Osteoblast (primary cell): ENCODE data around the gene HIVEP2. TPM values are rescaled to one million over a fixed set of nuclear protein-coding genes. Genes with fewer than 3 reads are reported as not detected.

Experiments
- DNase-seq: peaks from one replicate; pipeline ENCODE4 v3.0.0; 2011; ENCODE audit warnings: low spot score, mixed read lengths; ENCODE audit not compliant: insufficient read length; ENCODE audit errors: missing footprints
- H2AFZ ChIP-seq: 2 replicates; pipeline ENCODE4 v1.6.0; 2011; ENCODE audit warnings: mild to moderate bottlenecking, low read length
- H3K27ac ChIP-seq: 2 replicates; pipeline ENCODE4 v1.5.1; 2011; ENCODE audit warnings: mild to moderate bottlenecking, low read depth, low read length, moderate library complexity
- H3K27me3 ChIP-seq: 2 replicates; pipeline ENCODE4 v1.6.0; 2012; ENCODE audit warnings: mild to moderate bottlenecking, control low read depth, inconsistent platforms, low read length, moderate library complexity; ENCODE audit not compliant: insufficient read depth
- H3K36me3 ChIP-seq: 2 replicates; pipeline ENCODE4 v1.5.1; 2011; ENCODE audit warnings: mild to moderate bottlenecking, low read length, control low read depth, moderate library complexity; ENCODE audit not compliant: insufficient read depth
- H3K4me1 ChIP-seq: 2 replicates; pipeline ENCODE4 v1.5.1; 2011; ENCODE audit warnings: mild to moderate bottlenecking, low read length, control low read depth, moderate library complexity; ENCODE audit not compliant: insufficient read depth
- H3K4me2 ChIP-seq: 2 replicates; pipeline ENCODE4 v1.6.0; 2011; ENCODE audit warnings: mild to moderate bottlenecking, low read length; ENCODE audit not compliant: insufficient read depth
- H3K4me3 ChIP-seq: fragments of 200-600 bp; sonication (generic); 3 replicates; pipeline ENCODE4 v1.5.1; 2012; ENCODE audit warnings: mild to moderate bottlenecking, low read length, inconsistent platforms; ENCODE audit not compliant: insufficient read depth
- H3K79me2 ChIP-seq: 2 replicates; pipeline ENCODE4 v1.6.0; 2012; ENCODE audit warnings: mild to moderate bottlenecking, low read length, control low read depth, inconsistent platforms; ENCODE audit not compliant: insufficient read depth
- H3K9me3 ChIP-seq: 2 replicates; pipeline ENCODE4 v1.5.1; 2011; ENCODE audit warnings: low read depth, low read length, control low read depth
- H4K20me1 ChIP-seq: 2 replicates; pipeline ENCODE4 v1.6.0; 2012; ENCODE audit warnings: mild to moderate bottlenecking, low read length, control low read depth; ENCODE audit not compliant: insufficient read depth
- total RNA-seq: library from RNA; depleted of rRNA; stranded (reverse); fragments of >200 nt; gene quantifications from 2 replicates; pipeline ENCODE4 v1.2.3, GENCODE V29; 2012
- TF ChIP-seq, protein P1 (sequence below): IDR thresholded peaks from 2 replicates; pipeline ENCODE4 v1.5.1; 2011; ENCODE audit warnings: mild to moderate bottlenecking, low read depth, low read length, moderate library complexity; ENCODE audit errors: extremely low read depth

Gene HIVEP2
- total RNA-seq, 1 donor = 30.4 TPM

DNA sequence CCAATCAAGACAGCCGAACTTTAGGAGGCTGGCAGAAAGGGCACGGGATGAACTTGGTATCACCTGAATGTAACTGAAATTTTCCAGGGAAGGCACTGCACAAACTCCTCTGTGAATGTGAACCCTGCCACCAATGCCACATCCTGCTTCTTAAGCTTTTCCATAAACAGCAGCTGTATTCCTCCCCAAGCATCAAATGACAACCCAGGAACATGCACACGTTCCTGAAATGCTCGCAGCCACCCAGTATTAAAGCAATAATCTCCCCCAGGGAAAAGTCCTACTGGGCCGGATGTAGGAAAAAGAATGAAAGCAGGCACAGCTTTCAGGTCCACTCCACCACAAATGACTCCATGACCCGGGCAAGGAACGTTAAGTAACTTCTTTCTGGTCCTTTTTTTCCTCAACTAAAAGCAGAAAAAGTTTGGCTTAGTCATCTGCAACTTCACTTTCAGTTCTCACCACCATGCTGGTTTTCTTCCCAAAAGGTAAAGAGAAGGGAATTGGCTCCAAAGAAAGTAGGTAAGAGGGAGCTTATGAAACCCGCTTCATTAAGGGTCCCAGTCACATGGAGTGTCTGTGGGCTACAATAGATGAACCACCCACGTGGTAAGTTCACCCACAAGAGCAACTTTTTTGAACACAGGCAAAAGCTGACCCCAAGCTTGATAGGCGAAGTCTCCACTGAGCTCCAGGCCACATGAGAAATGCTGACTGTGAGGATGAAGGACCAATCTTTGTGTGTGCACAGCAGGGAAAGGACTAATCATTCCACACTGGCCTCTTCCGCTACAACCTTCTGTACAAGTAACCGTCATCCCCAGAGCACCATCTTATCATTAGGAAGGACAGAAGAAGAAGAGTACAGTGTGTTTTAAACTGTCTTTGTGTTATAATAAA, 90.1 kb downstream of the HIVEP2 start:
- Histone ChIP-seq H3K4me1 (peaks cover 37% of the 10 kb centered on the region), H3K36me3 (no peaks in the 10 kb centered on the region), H4K20me1 (no peaks in the 10 kb centered on the region), H3K27me3 (no peaks in the 10 kb centered on the region), H2AFZ (no peak overlapping the region), H3K79me2 (peaks cover 72% of the 10 kb centered on the region), H3K4me2 (peak overlapping the region; percentile 43), H3K9me3 (no peaks in the 10 kb centered on the region), H3K27ac (peak overlapping the region; percentile 43), H3K4me3 (no peak overlapping the region)
- TF ChIP-seq, protein P1, sequence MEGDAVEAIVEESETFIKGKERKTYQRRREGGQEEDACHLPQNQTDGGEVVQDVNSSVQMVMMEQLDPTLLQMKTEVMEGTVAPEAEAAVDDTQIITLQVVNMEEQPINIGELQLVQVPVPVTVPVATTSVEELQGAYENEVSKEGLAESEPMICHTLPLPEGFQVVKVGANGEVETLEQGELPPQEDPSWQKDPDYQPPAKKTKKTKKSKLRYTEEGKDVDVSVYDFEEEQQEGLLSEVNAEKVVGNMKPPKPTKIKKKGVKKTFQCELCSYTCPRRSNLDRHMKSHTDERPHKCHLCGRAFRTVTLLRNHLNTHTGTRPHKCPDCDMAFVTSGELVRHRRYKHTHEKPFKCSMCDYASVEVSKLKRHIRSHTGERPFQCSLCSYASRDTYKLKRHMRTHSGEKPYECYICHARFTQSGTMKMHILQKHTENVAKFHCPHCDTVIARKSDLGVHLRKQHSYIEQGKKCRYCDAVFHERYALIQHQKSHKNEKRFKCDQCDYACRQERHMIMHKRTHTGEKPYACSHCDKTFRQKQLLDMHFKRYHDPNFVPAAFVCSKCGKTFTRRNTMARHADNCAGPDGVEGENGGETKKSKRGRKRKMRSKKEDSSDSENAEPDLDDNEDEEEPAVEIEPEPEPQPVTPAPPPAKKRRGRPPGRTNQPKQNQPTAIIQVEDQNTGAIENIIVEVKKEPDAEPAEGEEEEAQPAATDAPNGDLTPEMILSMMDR = no peak
- DNase-seq = no peak

DNA sequence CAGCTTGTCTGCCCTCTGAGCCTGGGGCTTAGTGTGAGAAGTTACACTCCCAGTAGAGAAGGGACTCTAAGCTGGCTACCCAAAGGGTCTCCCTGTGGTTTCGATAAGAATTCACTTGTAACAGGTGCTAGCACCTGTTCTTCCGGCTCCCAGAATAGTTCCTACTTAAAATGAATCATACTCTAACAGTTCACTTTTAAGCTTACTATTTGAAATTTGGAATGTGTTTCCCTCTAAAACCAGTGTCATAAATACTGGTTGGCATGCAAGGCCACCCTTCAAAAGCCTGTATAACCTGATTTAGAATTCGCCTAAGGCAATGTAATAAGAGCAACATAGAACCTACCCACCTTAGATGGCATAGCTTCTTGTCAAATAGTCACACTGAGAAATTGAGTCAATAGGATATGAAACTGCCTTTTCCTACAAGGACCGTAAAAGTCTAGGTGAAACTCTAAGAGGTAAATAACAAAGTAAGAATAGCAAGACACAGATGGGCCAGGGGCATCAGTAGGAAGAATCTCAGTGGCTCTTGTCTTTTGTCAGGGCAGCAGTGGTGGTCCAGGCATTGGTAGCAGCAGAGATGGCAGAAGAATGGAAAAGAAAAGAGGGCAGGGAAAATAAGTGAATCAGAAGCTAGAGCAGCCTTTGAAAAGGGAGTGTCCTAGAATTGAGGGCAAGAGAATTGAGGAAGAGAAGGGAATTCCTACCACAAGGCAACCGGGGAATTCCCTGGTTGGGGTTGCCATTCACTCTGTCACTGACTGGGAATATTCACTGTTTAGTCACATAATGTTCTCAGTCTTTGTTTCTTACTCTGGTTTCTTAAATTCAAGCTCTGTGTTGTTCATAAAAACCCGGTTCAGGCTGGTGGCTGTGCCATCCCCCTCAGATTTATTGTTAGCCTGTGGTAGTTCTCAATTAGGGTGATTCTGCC, 91.5 kb downstream of the HIVEP2 start:
- Histone ChIP-seq H3K4me1 (peaks cover 40% of the 10 kb centered on the region), H3K79me2 (peaks cover 77% of the 10 kb centered on the region), H3K27ac (peak overlapping the region; percentile 43), H4K20me1 (no peaks in the 10 kb centered on the region), H3K36me3 (no peaks in the 10 kb centered on the region), H2AFZ (no peak overlapping the region), H3K4me2 (peak overlapping the region; percentile 10), H3K9me3 (no peaks in the 10 kb centered on the region), H3K4me3 (no peak overlapping the region), H3K27me3 (no peaks in the 10 kb centered on the region)
- TF ChIP-seq, protein P1 = peak; percentile 6
- DNase-seq = peak; percentile 31

DNA sequence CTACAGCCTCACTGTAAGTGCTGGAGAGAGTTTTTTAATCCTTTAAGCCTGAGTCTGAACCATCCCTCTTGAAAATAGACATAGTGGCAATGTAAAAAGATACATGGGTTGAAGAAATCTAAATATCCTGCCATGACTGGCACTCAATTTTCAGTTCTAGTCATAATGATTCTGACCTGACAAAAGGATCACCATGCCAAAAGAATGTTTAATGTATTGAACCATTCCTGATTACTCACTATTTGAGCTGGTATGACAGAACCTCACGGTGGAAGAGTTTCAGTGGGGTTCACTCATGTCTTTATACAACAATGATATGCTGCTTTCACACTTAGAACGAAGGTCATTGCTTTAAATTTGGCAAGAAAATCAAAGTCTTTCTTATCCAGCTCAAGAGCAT, 93.4 kb downstream of the HIVEP2 start:
- H3K27ac ChIP-seq = peak overlapping the region; percentile 83
- no peaks in the 10 kb centered on the region for H3K9me3 ChIP-seq
- peak overlapping the region; percentile 19 for H3K4me2 ChIP-seq
- H3K4me3 ChIP-seq = no peak overlapping the region
- H3K36me3 ChIP-seq = no peaks in the 10 kb centered on the region
- no peak overlapping the region for H2AFZ ChIP-seq
- peaks cover 59% of the 10 kb centered on the region for H3K4me1 ChIP-seq
- no peaks in the 10 kb centered on the region for H4K20me1 ChIP-seq
- no peaks in the 10 kb centered on the region for H3K27me3 ChIP-seq
- TF ChIP-seq, protein P1 = no peak
- no peak for DNase-seq
- H3K79me2 ChIP-seq = peaks cover 72% of the 10 kb centered on the region
